AG10803 (cell line): ENCODE data around the gene TBC1D14.

Experiments used
- DNase-seq: peaks from one replicate; pipeline ENCODE4 v3.0.0; 2010; ENCODE audit warnings: low read depth
- H3K4me3 ChIP-seq: 2 replicates; pipeline ENCODE4 v1.5.1; 2011; ENCODE audit warnings: mild to moderate bottlenecking, low read length, control low read depth
- CTCF ChIP-seq: conservative IDR thresholded peaks from 2 replicates; pipeline ENCODE4 v1.5.1; 2011; ENCODE audit warnings: mild to moderate bottlenecking, low read length, control low read depth, inconsistent platforms

Gene TBC1D14

GRCh38 chr4:7023901-7024300 is 114.3 kb downstream of the TBC1D14 start:
- DNase-seq: no peak
- H3K4me3 ChIP-seq: no peak overlapping the region
- TF ChIP-seq CTCF: no peak

GRCh38 chr4:7024336-7024890 is 114.8 kb downstream of the TBC1D14 start:
- no peak overlapping the region for H3K4me3 ChIP-seq
- no peak for DNase-seq
- TF ChIP-seq CTCF: no peak

GRCh38 chr4:7025040-7025602 is 115.5 kb downstream of the TBC1D14 start:
- no peak overlapping the region for H3K4me3 ChIP-seq
- DNase-seq: no peak
- no peak for TF ChIP-seq CTCF

- TF ChIP-seq CTCF: no peak
- no peak for DNase-seq
- H3K4me3 ChIP-seq: no peak overlapping the region
These were observed 116.5 kb downstream of the TBC1D14 start for GRCh38 chr4:7026107-7026506.

GRCh38 chr4:7027284-7027683 is 117.7 kb downstream of the TBC1D14 start:
- TF ChIP-seq CTCF: no peak
- no peak for DNase-seq
- no peak overlapping the region for H3K4me3 ChIP-seq

GRCh38 chr4:7027913-7028312 is 118.3 kb downstream of the TBC1D14 start:
- no peak for TF ChIP-seq CTCF
- H3K4me3 ChIP-seq: no peak overlapping the region

GRCh38 chr4:7029212-7029611 is 119.6 kb downstream of the TBC1D14 start:
- H3K4me3 ChIP-seq: no peak overlapping the region
- TF ChIP-seq CTCF: no peak
- DNase-seq: no peak

More at GRCh38 chr4:7027913-7028312, 118.3 kb downstream of the TBC1D14 start:
- no peak for DNase-seq
